Ishikawa (cell line): ENCODE data around the gene HELZ2.

ENCODE experiments used
- CEBPB ChIP-seq: IDR thresholded peaks from 2 replicates; pipeline ENCODE4 v1.6.1; 2012
- CREB1 ChIP-seq: IDR thresholded peaks from 2 replicates; pipeline ENCODE4 v1.6.1; 2012; ENCODE audit warnings: low read depth
- EGR1 ChIP-seq: IDR thresholded peaks from 2 replicates; pipeline ENCODE4 v1.6.1; 2012
- EP300 ChIP-seq: IDR thresholded peaks from 2 replicates; pipeline ENCODE4 v1.6.1; 2012; ENCODE audit warnings: borderline replicate concordance
- FOXM1 ChIP-seq: IDR thresholded peaks from 2 replicates; pipeline ENCODE4 v1.6.1; 2012; ENCODE audit warnings: low read depth, borderline replicate concordance
- MAX ChIP-seq: IDR thresholded peaks from 2 replicates; pipeline ENCODE4 v1.6.1; 2012
- NFIC ChIP-seq: IDR thresholded peaks from 2 replicates; pipeline ENCODE4 v1.6.1; 2012
- RAD21 ChIP-seq: IDR thresholded peaks from 2 replicates; pipeline ENCODE4 v1.6.1; 2012; ENCODE audit warnings: low read depth
- REST ChIP-seq: IDR thresholded peaks from 2 replicates; pipeline ENCODE4 v1.6.1; 2012; ENCODE audit warnings: low read depth, mild to moderate bottlenecking
- TAF1 ChIP-seq: IDR thresholded peaks from 2 replicates; pipeline ENCODE4 v1.6.1; 2012; ENCODE audit warnings: low read depth, mild to moderate bottlenecking
- TCF12 ChIP-seq: IDR thresholded peaks from 2 replicates; pipeline ENCODE4 v1.6.1; 2012; ENCODE audit warnings: low read depth
- TEAD4 ChIP-seq: IDR thresholded peaks from 2 replicates; pipeline ENCODE4 v1.6.1; 2012
- USF1 ChIP-seq: IDR thresholded peaks from 2 replicates; pipeline ENCODE4 v1.6.1; 2012
- YY1 ChIP-seq: IDR thresholded peaks from 2 replicates; pipeline ENCODE4 v1.6.1; 2012; ENCODE audit warnings: low read depth
- ZBTB7A ChIP-seq: IDR thresholded peaks from 2 replicates; pipeline ENCODE4 v1.6.1; 2012; ENCODE audit warnings: low read depth

The HELZ2 gene

GRCh38 chr20:63565699-63566335, 8.2 kb downstream of the HELZ2 start:
- no peak for TF ChIP-seq EP300
- TF ChIP-seq TCF12, result no peak
- TF ChIP-seq CREB1, result no peak
- no peak for TF ChIP-seq YY1
- TF ChIP-seq CEBPB, result no peak
- TF ChIP-seq ZBTB7A, result no peak
- TF ChIP-seq TAF1, result no peak
- TF ChIP-seq MAX, result no peak
- no peak for TF ChIP-seq NFIC

- TF ChIP-seq MAX (no peak), FOXM1 (no peak), TEAD4 (no peak), TAF1 (no peak), USF1 (no peak), ZBTB7A (no peak), REST (no peak), EGR1 (no peak), NFIC (no peak), CEBPB (no peak), TCF12 (no peak), CREB1 (no peak), RAD21 (no peak), YY1 (no peak), EP300 (no peak)
These were observed 8.9 kb downstream of the HELZ2 start for GRCh38 chr20:63565021-63565698.

- TF ChIP-seq NFIC, result no peak
- TF ChIP-seq EP300, result no peak
- no peak for TF ChIP-seq TCF12
- TF ChIP-seq CREB1, result no peak
- no peak for TF ChIP-seq USF1
- TF ChIP-seq MAX, result no peak
- TF ChIP-seq TAF1, result no peak
- no peak for TF ChIP-seq TEAD4
- TF ChIP-seq RAD21, result no peak
These were observed 9.8 kb downstream of the HELZ2 start for GRCh38 chr20:63564036-63564810.

- TF ChIP-seq TAF1 (no peak), ZBTB7A (no peak), NFIC (no peak), RAD21 (no peak), CREB1 (no peak), EGR1 (no peak), TCF12 (no peak), TEAD4 (no peak), FOXM1 (no peak), USF1 (no peak), CEBPB (no peak), REST (no peak), MAX (no peak), YY1 (no peak)
These were observed 10.7 kb downstream of the HELZ2 start for GRCh38 chr20:63563225-63563935.
